Measurements from ENCODE around the gene ZNF420.

GRCh38 chr19:37059142-37059541 is 19.1 kb upstream of the ZNF420 start:
- TF ChIP-seq SRF (IDR thresholded peaks at IDR 0.05; ENCODE audit: low read depth, low read length) (no peak), SIRT6 (IDR thresholded peaks at IDR 0.05; ENCODE audit: low read length) (no peak), EP300 (IDR thresholded peaks at IDR 0.05; ENCODE audit: borderline replicate concordance in 1 of 2, low read depth in 2 of 2, low read length in 2 of 2) (no peak), GABPA (IDR thresholded peaks at IDR 0.05; ENCODE audit: borderline replicate concordance, insufficient read depth, low read length) (no peak), CTCF (IDR thresholded peaks at IDR 0.05; ENCODE audit: control extremely low read depth in 1 of 3, insufficient read depth in 1 of 3, low read depth in 1 of 3, low read length in 3 of 3) (no peak), JUND (IDR thresholded peaks at IDR 0.05; ENCODE audit: low read length) (no peak), POLR2A (IDR thresholded peaks at IDR 0.05; ENCODE audit: control extremely low read depth in 1 of 2, low read depth in 2 of 2, low read length in 2 of 2) (no peak), POLR2AphosphoS5 (IDR thresholded peaks at IDR 0.05; ENCODE audit: low read depth, low read length) (no peak), RAD21 (IDR thresholded peaks at IDR 0.05 in 1 of 2, conservative IDR thresholded peaks at IDR 0.05 in 1 of 2; ENCODE audit: low read depth in 2 of 2, low read length in 2 of 2) (no peak)

Measured in H1 (cell line).